ENCODE measurements around the gene TPM4. TPM values are rescaled to one million over a fixed set of nuclear protein-coding genes. Genes with fewer than 3 reads are reported as not detected.

Gene TPM4
- total and polyA plus RNA-seq, 2 of the 13 experiments (the other 11 are each of a cell fraction or from before 2014, with no cell fraction given), result 180 to 188 TPM

GRCh38 chr19:16095071-16095571 lies 18.8 kb downstream of the TPM4 start (continued):
- TF ChIP-seq, protein P1, sequence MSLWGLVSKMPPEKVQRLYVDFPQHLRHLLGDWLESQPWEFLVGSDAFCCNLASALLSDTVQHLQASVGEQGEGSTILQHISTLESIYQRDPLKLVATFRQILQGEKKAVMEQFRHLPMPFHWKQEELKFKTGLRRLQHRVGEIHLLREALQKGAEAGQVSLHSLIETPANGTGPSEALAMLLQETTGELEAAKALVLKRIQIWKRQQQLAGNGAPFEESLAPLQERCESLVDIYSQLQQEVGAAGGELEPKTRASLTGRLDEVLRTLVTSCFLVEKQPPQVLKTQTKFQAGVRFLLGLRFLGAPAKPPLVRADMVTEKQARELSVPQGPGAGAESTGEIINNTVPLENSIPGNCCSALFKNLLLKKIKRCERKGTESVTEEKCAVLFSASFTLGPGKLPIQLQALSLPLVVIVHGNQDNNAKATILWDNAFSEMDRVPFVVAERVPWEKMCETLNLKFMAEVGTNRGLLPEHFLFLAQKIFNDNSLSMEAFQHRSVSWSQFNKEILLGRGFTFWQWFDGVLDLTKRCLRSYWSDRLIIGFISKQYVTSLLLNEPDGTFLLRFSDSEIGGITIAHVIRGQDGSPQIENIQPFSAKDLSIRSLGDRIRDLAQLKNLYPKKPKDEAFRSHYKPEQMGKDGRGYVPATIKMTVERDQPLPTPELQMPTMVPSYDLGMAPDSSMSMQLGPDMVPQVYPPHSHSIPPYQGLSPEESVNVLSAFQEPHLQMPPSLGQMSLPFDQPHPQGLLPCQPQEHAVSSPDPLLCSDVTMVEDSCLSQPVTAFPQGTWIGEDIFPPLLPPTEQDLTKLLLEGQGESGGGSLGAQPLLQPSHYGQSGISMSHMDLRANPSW (CRISPR knock-in tag; IDR thresholded peaks at IDR 0.05; ENCODE audit: borderline replicate concordance), result no peak
- TF ChIP-seq ATF2 (CRISPR knock-in tag; IDR thresholded peaks at IDR 0.05) (0 out of 2 replicates have a peak, but pooled peaks have one; percentile 5), ZNF333 (CRISPR knock-in tag; IDR thresholded peaks at IDR 0.05; ENCODE audit: borderline replicate concordance) (no peak), SALL1 (CRISPR knock-in tag; IDR thresholded peaks at IDR 0.05) (peak; percentile 51; the same call in 1 of the 2 replicates), ZNF503 (CRISPR knock-in tag; IDR thresholded peaks at IDR 0.05) (no peak), ZNF30 (CRISPR knock-in tag; IDR thresholded peaks at IDR 0.05) (no peak), HDAC1 (CRISPR knock-in tag; IDR thresholded peaks at IDR 0.05) (no peak), EEA1 (CRISPR knock-in tag; IDR thresholded peaks at IDR 0.05; ENCODE audit: borderline replicate concordance) (no peak), ZSCAN29 (CRISPR knock-in tag; conservative IDR thresholded peaks at IDR 0.05) (no peak), PHF21A (CRISPR knock-in tag; IDR thresholded peaks at IDR 0.05) (no peak), RAD21 (CRISPR knock-in tag; IDR thresholded peaks at IDR 0.05) (no peak), FIP1L1 (IDR thresholded peaks at IDR 0.05; ENCODE audit: borderline replicate concordance, insufficient read depth, low read depth, low read length) (no peak), NKX3-1 (CRISPR knock-in tag; IDR thresholded peaks at IDR 0.05) (no peak), ZNF530 (CRISPR knock-in tag; IDR thresholded peaks at IDR 0.05; ENCODE audit: low read depth) (no peak), TAF1 (CRISPR knock-in tag; IDR thresholded peaks at IDR 0.05) (no peak), PAXIP1 (CRISPR knock-in tag; conservative IDR thresholded peaks at IDR 0.05) (peak; percentile 33; the same call in 1 of the 2 replicates), HMG20B (CRISPR knock-in tag; conservative IDR thresholded peaks at IDR 0.05) (no peak), DNMT3B (CRISPR knock-in tag; conservative IDR thresholded peaks at IDR 0.05) (no peak), ZNF24 (IDR thresholded peaks at IDR 0.05) (no peak)
- TF ChIP-seq, protein P2, sequence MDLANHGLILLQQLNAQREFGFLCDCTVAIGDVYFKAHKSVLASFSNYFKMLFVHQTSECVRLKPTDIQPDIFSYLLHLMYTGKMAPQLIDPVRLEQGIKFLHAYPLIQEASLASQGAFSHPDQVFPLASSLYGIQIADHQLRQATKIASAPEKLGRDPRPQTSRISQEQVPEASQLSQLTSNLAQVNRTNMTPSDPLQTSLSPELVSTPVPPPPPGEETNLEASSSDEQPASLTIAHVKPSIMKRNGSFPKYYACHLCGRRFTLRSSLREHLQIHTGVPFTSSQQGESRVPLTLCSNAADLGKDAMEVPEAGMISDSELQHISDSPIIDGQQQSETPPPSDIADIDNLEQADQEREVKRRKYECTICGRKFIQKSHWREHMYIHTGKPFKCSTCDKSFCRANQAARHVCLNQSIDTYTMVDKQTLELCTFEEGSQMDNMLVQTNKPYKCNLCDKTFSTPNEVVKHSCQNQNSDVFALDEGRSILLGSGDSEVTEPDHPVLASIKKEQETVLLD (CRISPR knock-in tag; IDR thresholded peaks at IDR 0.05; ENCODE audit: low read depth), result no peak

All from HepG2 (cell line).